Measurements from ENCODE around the gene WDR64.
"Not testable (repeated sequence)": the region's sequence is repeated elsewhere in the genome, so short reads cannot be mapped to it uniquely, and the experiment has no call there.

The WDR64 gene

GRCh38 chr1:241749041-241749944 is 97.2 kb downstream of the WDR64 start:
- no peak for DNase-seq

- DNase-seq = no peak
Observed at GRCh38 chr1:241749945-241750695, 98.0 kb downstream of the WDR64 start.

- DNase-seq = no peak
Observed at GRCh38 chr1:241751524-241751923, 99.4 kb downstream of the WDR64 start.

GRCh38 chr1:241762713-241763339 is 110.7 kb downstream of the WDR64 start:
- DNase-seq = no peak

GRCh38 chr1:241765390-241765789 is 113.3 kb downstream of the WDR64 start:
- DNase-seq = no peak

- DNase-seq = no peak
Observed at GRCh38 chr1:241767737-241768136, 115.7 kb downstream of the WDR64 start.

GRCh38 chr1:241770115-241770514 is 118.0 kb downstream of the WDR64 start:
- DNase-seq = peak; percentile 3

- DNase-seq = no peak
Observed at GRCh38 chr1:241771117-241771516, 119.0 kb downstream of the WDR64 start.

GRCh38 chr1:241772932-241773500 is 120.9 kb downstream of the WDR64 start:
- DNase-seq = no peak

- DNase-seq = no peak
Observed at GRCh38 chr1:241773991-241774390, 121.9 kb downstream of the WDR64 start.

GRCh38 chr1:241775021-241775420 is 122.9 kb downstream of the WDR64 start:
- no peak for DNase-seq

- no peak for DNase-seq
Observed at GRCh38 chr1:241776911-241777310, 124.8 kb downstream of the WDR64 start.

GRCh38 chr1:241778117-241778516 is 126.0 kb downstream of the WDR64 start:
- no peak for DNase-seq

GRCh38 chr1:241779897-241780296 is 127.8 kb downstream of the WDR64 start:
- no peak for DNase-seq

- no peak for DNase-seq
Observed at GRCh38 chr1:241782396-241782795, 130.3 kb downstream of the WDR64 start.

GRCh38 chr1:241787691-241788090 is 135.6 kb downstream of the WDR64 start:
- no peak for DNase-seq

- no peak for DNase-seq
Observed at GRCh38 chr1:241789061-241789460, 137.0 kb downstream of the WDR64 start.

- no peak for DNase-seq
Observed at GRCh38 chr1:241799416-241799815, 147.3 kb downstream of the WDR64 start.

GRCh38 chr1:241800640-241801039 is 148.6 kb downstream of the WDR64 start:
- DNase-seq = no peak

- no peak for DNase-seq
Observed at GRCh38 chr1:241802863-241803262, 150.8 kb downstream of the WDR64 start.

- DNase-seq = not testable (repeated sequence)
Observed at GRCh38 chr1:241804706-241805105, 152.6 kb downstream of the WDR64 start.

- DNase-seq = no peak
Observed at GRCh38 chr1:241808265-241808664, 156.2 kb downstream of the WDR64 start.

GRCh38 chr1:241810769-241811405 is 158.8 kb downstream of the WDR64 start:
- DNase-seq = no peak

Measured in NCI-H510A (cell line).